GM23338 (cell line): ENCODE measurements around the gene COPZ1. TPM values are rescaled to one million over a fixed set of nuclear protein-coding genes. Genes with fewer than 3 reads are reported as not detected.

Experiments used
- ATAC-seq: fragments of 200-7000 bp; cut with Tn5 transposase; 3 replicates; pipeline ENCODE4 v1.9.1; 2020
- DNase-seq: peaks from one replicate; pipeline ENCODE4 v3.0.0-alpha.2; 2015; ENCODE audit warnings: low spot score
- H2AFZ ChIP-seq: fragments of 200-600 bp; sonication (generic); 2 replicates; pipeline ENCODE4 v1.8.0; 2016; ENCODE audit warnings: antibody characterized with exemption, mild to moderate bottlenecking, moderate library complexity
- H3F3A ChIP-seq: fragments of 200-600 bp; sonication (generic); replicated peaks from 2 replicates; pipeline ENCODE4 v1.8.0; 2017; ENCODE audit warnings: antibody characterized with exemption, mixed run types, low read depth
- H3K27ac ChIP-seq: fragments of 200-600 bp; sonication (generic); 2 replicates; pipeline ENCODE4 v1.6.1; 2016; ENCODE audit warnings: low read depth
- H3K27me3 ChIP-seq: fragments of 200-600 bp; sonication (generic); 2 replicates; pipeline ENCODE4 v1.8.0; 2016; ENCODE audit warnings: mild to moderate bottlenecking, mixed run types, moderate library complexity; ENCODE audit not compliant: insufficient read depth
- H3K36me3 ChIP-seq: fragments of 200-600 bp; sonication (generic); 2 replicates; pipeline ENCODE4 v1.8.0; 2016; ENCODE audit warnings: mild to moderate bottlenecking; ENCODE audit not compliant: insufficient read depth
- H3K4me1 ChIP-seq: fragments of 200-600 bp; sonication (generic); 2 replicates; pipeline ENCODE4 v1.8.0; 2016; ENCODE audit warnings: mild to moderate bottlenecking, moderate library complexity; ENCODE audit not compliant: insufficient read depth
- H3K4me2 ChIP-seq: fragments of 200-600 bp; sonication (generic); 2 replicates; pipeline ENCODE4 v1.7.1; 2017; ENCODE audit warnings: mixed run types
- H3K4me3 ChIP-seq: fragments of 200-600 bp; sonication (generic); 2 replicates; pipeline ENCODE4 v1.6.1; 2016; ENCODE audit warnings: mixed run types
- H3K79me2 ChIP-seq: fragments of 200-600 bp; sonication (generic); replicated peaks from 2 replicates; pipeline ENCODE4 v1.8.0; 2017; ENCODE audit warnings: mild to moderate bottlenecking; ENCODE audit not compliant: insufficient read depth
- H3K9me2 ChIP-seq: fragments of 200-600 bp; sonication (generic); 2 replicates; pipeline ENCODE4 v1.8.0; 2017; ENCODE audit not compliant: insufficient read depth
- H4K20me1 ChIP-seq: fragments of 200-600 bp; sonication (generic); replicated peaks from 2 replicates; pipeline ENCODE4 v1.8.0; 2017; ENCODE audit warnings: mild to moderate bottlenecking; ENCODE audit not compliant: insufficient read depth
- H3K27ac Mint-ChIP-seq: 2 replicates; pipeline ENCODE4 v1.8.0; 2020; ENCODE audit warnings: inconsistent platforms, mild to moderate bottlenecking, moderate library complexity, mixed read lengths
- H3K27me3 Mint-ChIP-seq: 3 replicates; pipeline ENCODE4 v1.8.0; 2022; ENCODE audit warnings: low read depth, mild to moderate bottlenecking, moderate library complexity, mixed read lengths, inconsistent platforms; ENCODE audit not compliant: insufficient read depth, poor library complexity
- H3K36me3 Mint-ChIP-seq: 3 replicates; pipeline ENCODE4 v1.8.0; 2021; ENCODE audit warnings: low read depth, mild to moderate bottlenecking, inconsistent platforms, moderate library complexity, mixed read lengths
- H3K4me1 Mint-ChIP-seq: 3 replicates; pipeline ENCODE4 v1.8.0; 2020; ENCODE audit warnings: mild to moderate bottlenecking, inconsistent platforms, mixed read lengths
- H3K4me3 Mint-ChIP-seq: 3 replicates; pipeline ENCODE4 v1.8.0; 2021; ENCODE audit warnings: moderate library complexity, mild to moderate bottlenecking, inconsistent platforms, mixed read lengths
- H3K9me3 Mint-ChIP-seq: 3 replicates; pipeline ENCODE4 v1.8.0; 2020; ENCODE audit warnings: moderate library complexity, mild to moderate bottlenecking, inconsistent platforms, mixed read lengths
- CREB1 ChIP-seq: fragments of 250-450 bp; sonication (Bioruptor Pico); IDR thresholded peaks from 2 replicates; pipeline ENCODE4 v1.5.0; 2020; ENCODE audit warnings: low read depth, mild to moderate bottlenecking, moderate library complexity
- POLR2AphosphoS5 ChIP-seq: IDR thresholded peaks from 2 replicates; pipeline ENCODE4 v1.6.1; 2016; ENCODE audit warnings: antibody characterized with exemption, low read depth
- REST ChIP-seq: IDR thresholded peaks from one replicate; pipeline ENCODE4 v1.6.1; 2018; ENCODE audit warnings: antibody characterized with exemption; ENCODE audit not compliant: unreplicated experiment
- STAT1 ChIP-seq: IDR thresholded peaks from one replicate; pipeline ENCODE4 v1.6.1; 2016; ENCODE audit warnings: antibody characterized with exemption; ENCODE audit not compliant: unreplicated experiment
- polyA plus RNA-seq: library from polyadenylated mRNA; unstranded; fragments of >200 nt; fragmentation: Nextera tagmentation; extraction: Ambion mirVana; gene quantifications from 2 replicates; pipeline ENCODE4 v1.2.1, GENCODE V29; 2016
- total RNA-seq: library from RNA; depleted of rRNA; stranded (reverse); fragments of >200 nt; shearing (Covaris generic); gene quantifications from 2 replicates; pipeline ENCODE4 v1.2.3, GENCODE V29; 2014
- TF ChIP-seq, protein P1 (sequence below): fragments of 250-450 bp; sonication (Bioruptor Pico); IDR thresholded peaks from 2 replicates; pipeline ENCODE4 v1.5.0; 2020; ENCODE audit warnings: mild to moderate bottlenecking, moderate library complexity

The COPZ1 gene
- total and polyA plus RNA-seq, 2 experiments from 2014 or later: 79.9 to 91.2 TPM

DNA sequence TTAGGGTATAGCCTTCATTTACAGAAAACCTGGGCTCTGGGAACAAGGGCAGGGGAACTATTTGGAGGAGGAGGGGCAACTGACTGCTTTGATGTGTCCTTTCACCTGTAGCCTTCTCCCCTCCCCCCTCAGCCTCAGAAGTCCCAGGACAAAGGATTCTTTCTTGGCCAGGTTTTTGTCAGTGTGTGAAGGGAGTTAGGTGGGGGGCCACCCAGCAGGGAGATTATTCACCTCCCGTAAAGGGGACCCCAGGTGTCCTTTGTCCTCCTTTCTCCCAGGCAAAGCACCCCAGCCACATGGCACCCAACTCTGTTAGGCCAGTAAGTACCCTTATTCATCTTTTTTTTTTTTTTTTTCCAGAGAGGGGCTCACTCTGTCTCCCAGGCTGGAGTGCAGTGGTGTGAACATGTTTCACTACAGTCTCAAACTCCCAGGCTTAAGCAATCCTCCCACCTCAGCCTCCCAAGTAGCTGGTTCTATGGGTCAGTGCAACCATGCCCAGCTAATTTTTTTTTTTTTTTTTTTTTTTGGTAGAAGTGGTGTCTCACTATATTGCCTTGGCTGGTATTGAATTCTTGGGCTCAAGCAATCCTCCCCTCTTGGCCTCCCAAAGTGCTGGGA is 23.4 kb upstream of the COPZ1 start:
- H3K27ac Mint-ChIP-seq: peak overlapping the region; percentile 85
- peaks cover 12% of the 10 kb centered on the region for H3K27me3 Mint-ChIP-seq
- Histone ChIP-seq H3K4me3 (peak overlapping the region; percentile 71), H4K20me1 (no peaks in the 10 kb centered on the region), H3K27me3 (peaks cover 15% of the 10 kb centered on the region), H3K4me1 (peaks cover 48% of the 10 kb centered on the region), H2AFZ (peak overlapping the region; percentile 96), H3K4me2 (peak overlapping the region; percentile 99), H3K36me3 (no peaks in the 10 kb centered on the region), H3K79me2 (no peaks in the 10 kb centered on the region), H3K27ac (peak overlapping the region; percentile 95; the same call in 1 of the 2 replicates), H3F3A (peaks cover 12% of the 10 kb centered on the region), H3K9me2 (no peaks in the 10 kb centered on the region)
- H3K36me3 Mint-ChIP-seq: no peaks in the 10 kb centered on the region
- ATAC-seq: peak; percentile 65
- peak; percentile 88 for DNase-seq
- peak overlapping the region; percentile 70 for H3K4me3 Mint-ChIP-seq
- H3K4me1 Mint-ChIP-seq: peaks cover 50% of the 10 kb centered on the region
- H3K9me3 Mint-ChIP-seq: no peaks in the 10 kb centered on the region
- no peak for TF ChIP-seq REST
- no peak for TF ChIP-seq POLR2AphosphoS5
- no peak for TF ChIP-seq CREB1 (CRISPR knock-in tag)

DNA sequence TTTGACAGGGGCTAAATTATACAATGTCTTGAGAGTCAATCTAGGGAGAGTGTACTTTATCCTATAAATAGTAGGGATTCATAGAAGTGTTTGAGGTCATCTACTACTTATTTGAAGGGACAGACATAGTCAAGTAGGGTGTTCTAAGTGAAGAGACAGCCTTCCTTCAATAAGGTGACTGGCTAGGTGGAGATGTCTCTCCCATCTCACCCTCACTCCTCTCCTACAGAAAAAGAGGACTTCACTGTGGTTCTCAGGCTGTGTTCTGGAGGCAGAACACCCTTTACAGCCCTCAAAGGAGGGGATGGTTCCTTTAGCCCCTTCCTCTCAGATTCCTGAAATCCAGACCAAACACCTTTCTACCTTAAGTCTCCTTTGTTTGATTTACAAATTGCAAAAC is 21.3 kb upstream of the COPZ1 start:
- H3K27ac Mint-ChIP-seq: no peak overlapping the region
- H3K4me1 Mint-ChIP-seq: peaks cover 52% of the 10 kb centered on the region
- Histone ChIP-seq H3F3A (peaks cover 12% of the 10 kb centered on the region), H3K4me3 (peak overlapping the region; percentile 40; the same call in 1 of the 2 replicates), H3K36me3 (no peaks in the 10 kb centered on the region), H3K27ac (no peak overlapping the region), H3K79me2 (no peaks in the 10 kb centered on the region), H3K4me2 (peak overlapping the region; percentile 78; the same call in 1 of the 2 replicates), H2AFZ (no peak overlapping the region), H4K20me1 (no peaks in the 10 kb centered on the region), H3K4me1 (peaks cover 58% of the 10 kb centered on the region), H3K27me3 (peaks cover 15% of the 10 kb centered on the region), H3K9me2 (no peaks in the 10 kb centered on the region)
- no peaks in the 10 kb centered on the region for H3K36me3 Mint-ChIP-seq
- ATAC-seq (no peak), DNase-seq (no peak)
- H3K4me3 Mint-ChIP-seq: no peak overlapping the region
- H3K27me3 Mint-ChIP-seq: peaks cover 10% of the 10 kb centered on the region
- H3K9me3 Mint-ChIP-seq: no peaks in the 10 kb centered on the region
- TF ChIP-seq, protein P1, sequence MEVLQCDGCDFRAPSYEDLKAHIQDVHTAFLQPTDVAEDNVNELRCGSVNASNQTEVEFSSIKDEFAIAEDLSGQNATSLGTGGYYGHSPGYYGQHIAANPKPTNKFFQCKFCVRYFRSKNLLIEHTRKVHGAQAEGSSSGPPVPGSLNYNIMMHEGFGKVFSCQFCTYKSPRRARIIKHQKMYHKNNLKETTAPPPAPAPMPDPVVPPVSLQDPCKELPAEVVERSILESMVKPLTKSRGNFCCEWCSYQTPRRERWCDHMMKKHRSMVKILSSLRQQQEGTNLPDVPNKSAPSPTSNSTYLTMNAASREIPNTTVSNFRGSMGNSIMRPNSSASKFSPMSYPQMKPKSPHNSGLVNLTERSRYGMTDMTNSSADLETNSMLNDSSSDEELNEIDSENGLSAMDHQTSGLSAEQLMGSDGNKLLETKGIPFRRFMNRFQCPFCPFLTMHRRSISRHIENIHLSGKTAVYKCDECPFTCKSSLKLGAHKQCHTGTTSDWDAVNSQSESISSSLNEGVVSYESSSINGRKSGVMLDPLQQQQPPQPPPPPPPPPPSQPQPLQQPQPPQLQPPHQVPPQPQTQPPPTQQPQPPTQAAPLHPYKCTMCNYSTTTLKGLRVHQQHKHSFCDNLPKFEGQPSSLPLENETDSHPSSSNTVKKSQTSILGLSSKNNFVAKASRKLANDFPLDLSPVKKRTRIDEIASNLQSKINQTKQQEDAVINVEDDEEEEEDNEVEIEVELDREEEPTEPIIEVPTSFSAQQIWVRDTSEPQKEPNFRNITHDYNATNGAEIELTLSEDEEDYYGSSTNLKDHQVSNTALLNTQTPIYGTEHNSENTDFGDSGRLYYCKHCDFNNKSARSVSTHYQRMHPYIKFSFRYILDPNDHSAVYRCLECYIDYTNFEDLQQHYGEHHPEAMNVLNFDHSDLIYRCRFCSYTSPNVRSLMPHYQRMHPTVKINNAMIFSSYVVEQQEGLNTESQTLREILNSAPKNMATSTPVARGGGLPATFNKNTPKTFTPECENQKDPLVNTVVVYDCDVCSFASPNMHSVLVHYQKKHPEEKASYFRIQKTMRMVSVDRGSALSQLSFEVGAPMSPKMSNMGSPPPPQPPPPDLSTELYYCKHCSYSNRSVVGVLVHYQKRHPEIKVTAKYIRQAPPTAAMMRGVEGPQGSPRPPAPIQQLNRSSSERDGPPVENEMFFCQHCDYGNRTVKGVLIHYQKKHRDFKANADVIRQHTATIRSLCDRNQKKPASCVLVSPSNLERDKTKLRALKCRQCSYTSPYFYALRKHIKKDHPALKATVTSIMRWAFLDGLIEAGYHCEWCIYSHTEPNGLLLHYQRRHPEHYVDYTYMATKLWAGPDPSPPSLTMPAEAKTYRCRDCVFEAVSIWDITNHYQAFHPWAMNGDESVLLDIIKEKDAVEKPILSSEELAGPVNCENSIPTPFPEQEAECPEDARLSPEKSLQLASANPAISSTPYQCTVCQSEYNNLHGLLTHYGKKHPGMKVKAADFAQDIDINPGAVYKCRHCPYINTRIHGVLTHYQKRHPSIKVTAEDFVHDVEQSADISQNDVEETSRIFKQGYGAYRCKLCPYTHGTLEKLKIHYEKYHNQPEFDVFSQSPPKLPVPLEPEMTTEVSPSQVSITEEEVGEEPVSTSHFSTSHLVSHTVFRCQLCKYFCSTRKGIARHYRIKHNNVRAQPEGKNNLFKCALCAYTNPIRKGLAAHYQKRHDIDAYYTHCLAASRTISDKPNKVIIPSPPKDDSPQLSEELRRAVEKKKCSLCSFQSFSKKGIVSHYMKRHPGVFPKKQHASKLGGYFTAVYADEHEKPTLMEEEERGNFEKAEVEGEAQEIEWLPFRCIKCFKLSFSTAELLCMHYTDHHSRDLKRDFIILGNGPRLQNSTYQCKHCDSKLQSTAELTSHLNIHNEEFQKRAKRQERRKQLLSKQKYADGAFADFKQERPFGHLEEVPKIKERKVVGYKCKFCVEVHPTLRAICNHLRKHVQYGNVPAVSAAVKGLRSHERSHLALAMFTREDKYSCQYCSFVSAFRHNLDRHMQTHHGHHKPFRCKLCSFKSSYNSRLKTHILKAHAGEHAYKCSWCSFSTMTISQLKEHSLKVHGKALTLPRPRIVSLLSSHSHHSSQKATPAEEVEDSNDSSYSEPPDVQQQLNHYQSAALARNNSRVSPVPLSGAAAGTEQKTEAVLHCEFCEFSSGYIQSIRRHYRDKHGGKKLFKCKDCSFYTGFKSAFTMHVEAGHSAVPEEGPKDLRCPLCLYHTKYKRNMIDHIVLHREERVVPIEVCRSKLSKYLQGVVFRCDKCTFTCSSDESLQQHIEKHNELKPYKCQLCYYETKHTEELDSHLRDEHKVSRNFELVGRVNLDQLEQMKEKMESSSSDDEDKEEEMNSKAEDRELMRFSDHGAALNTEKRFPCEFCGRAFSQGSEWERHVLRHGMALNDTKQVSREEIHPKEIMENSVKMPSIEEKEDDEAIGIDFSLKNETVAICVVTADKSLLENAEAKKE (CRISPR knock-in tag): no peak
- no peak for TF ChIP-seq STAT1
